GM12872 (cell line): ENCODE results near the gene DRICH1.

Experiments
- TF ChIP-seq, protein P1 (sequence below): IDR thresholded peaks from 3 replicates; pipeline ENCODE4 v1.5.1; 2011; ENCODE audit warnings: low read depth, mild to moderate bottlenecking, low read length, moderate library complexity; ENCODE audit not compliant: insufficient read depth

Gene DRICH1

GRCh38 chr22:23673050-23673620, 41.0 kb upstream of the DRICH1 start:
- TF ChIP-seq, protein P1, sequence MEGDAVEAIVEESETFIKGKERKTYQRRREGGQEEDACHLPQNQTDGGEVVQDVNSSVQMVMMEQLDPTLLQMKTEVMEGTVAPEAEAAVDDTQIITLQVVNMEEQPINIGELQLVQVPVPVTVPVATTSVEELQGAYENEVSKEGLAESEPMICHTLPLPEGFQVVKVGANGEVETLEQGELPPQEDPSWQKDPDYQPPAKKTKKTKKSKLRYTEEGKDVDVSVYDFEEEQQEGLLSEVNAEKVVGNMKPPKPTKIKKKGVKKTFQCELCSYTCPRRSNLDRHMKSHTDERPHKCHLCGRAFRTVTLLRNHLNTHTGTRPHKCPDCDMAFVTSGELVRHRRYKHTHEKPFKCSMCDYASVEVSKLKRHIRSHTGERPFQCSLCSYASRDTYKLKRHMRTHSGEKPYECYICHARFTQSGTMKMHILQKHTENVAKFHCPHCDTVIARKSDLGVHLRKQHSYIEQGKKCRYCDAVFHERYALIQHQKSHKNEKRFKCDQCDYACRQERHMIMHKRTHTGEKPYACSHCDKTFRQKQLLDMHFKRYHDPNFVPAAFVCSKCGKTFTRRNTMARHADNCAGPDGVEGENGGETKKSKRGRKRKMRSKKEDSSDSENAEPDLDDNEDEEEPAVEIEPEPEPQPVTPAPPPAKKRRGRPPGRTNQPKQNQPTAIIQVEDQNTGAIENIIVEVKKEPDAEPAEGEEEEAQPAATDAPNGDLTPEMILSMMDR, result no peak

- TF ChIP-seq, protein P1, result no peak
These were observed 38.5 kb upstream of the DRICH1 start for GRCh38 chr22:23670378-23671295.

DNA sequence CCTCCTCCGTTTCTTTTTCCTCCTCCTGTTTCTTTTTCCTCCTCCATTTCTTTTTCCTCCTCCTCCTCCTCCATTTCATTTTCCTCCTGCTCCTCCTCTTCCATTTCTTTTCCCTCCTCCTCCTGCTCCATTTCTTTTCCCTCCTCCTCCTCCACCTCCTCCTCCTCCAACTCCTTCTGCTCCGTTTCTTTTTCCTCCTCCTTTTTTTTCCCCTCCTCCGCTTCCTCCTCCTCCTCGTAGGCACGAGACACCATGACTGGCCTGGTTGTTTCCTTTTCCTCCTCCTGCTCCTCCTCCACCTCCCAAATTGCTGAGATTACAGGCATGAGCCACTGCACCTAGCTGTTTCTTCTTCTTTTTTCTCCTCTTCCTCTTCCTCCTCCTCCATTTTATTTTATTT, 25.6 kb upstream of the DRICH1 start:
- TF ChIP-seq, protein P1, result no peak

- TF ChIP-seq, protein P1, result no peak
These were observed 23.9 kb upstream of the DRICH1 start for GRCh38 chr22:23655891-23656475.

DNA sequence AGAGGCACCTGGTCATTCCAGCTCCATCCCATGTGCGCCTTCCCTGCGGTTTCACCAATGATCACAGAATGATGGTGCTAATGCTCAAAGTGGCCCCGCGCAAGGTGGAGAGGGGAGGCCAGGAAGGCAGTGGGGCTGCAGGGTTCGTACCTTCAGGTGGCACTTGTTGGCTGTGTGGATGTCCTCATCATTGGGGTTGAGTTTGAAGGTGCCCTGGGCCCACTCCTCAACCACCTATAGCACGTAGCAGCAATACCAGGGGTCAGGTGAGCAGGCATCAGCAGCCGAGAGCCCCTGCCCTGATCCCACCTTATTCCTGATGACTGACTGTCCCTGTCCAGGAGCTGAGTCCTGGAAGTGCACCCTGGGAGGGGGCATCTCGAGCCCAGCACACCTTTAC, 20.6 kb upstream of the DRICH1 start:
- TF ChIP-seq, protein P1, result no peak

DNA sequence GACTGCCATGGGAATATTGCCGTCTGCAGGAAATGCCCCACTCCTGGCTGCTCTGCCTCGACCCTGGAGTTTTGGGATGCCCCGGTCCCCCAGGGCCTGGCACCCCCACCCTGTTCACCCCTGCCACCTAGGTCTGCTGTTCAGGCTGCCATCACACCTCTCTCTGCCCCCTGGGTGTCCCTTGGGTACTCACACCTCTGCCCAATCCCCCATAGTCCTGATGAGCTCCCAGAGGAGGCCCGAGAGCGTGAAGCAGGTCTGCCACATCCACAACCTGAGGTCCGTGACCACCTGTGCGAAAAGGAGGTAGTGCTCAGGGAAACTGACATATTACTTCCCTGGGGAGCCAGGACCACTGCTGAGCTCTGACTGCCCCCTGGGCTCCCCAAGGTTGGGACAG, 20.2 kb upstream of the DRICH1 start:
- TF ChIP-seq, protein P1, result no peak

DNA sequence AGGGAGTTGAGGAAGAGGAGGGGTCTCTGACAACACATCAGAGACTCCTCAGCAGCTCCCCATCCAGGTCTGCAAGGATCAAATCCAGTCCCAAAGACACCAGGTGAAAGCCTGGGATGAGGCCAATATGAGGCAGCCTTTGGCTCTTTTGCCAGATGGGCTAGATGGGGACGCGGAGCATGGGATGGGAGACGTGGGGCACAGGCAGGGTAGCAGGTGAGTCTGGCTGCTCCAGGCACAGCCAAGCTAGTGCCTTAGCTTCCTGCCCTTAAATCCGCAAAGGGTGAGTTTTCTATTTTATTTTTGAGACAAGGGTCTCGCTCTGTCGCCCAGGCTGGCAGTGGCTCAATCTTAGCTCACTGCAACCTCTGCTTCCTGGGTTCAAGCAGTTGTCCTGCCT, 19.6 kb upstream of the DRICH1 start:
- TF ChIP-seq, protein P1, result no peak
